ENCODE results near the gene PTPRH.
A peak's percentile ranks its signal among the peaks of the same experiment; 100 is the strongest.

PTPRH gene

DNA sequence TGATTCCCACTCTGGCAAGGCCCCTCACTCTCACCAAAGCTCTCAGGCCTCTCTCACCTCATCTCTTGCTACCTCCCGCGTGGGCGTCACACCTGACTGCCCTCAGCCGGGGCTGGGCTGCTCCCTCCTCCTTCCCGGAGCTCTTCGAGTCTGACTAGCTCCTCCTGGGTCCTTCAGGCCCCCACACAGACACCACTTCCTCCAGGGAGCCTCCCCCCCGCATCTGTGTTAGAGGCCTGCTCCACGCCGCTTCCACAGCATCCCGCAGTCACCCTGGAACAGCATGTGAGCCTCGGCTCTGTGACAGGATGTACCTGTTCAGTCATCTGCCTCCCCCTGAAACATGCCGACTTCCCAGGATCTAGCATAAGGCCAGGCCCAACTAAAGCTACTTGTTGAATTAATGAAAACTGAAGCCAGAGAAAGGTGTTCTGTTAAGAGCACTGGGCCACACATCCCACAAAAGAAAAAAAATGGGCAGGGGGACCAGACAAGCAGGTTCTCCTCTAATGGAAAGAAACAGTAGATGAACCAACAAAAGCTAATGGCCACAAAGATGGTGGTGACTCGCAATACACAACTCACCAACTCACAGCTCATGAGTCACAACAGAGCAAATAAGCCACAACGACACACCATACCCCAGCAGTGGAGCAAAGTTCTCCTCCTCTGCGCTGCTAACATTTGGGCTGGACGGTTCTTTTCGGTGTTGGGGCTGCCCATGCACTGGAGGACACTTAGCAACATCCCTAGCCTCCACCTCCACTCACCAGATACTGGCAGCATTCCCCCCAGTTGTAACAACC, 46.5 kb upstream of the PTPRH start:
- no peak overlapping the region for H4K5ac ChIP-seq (ENCODE audit: low read length)
- no peak overlapping the region for H3K4me2 ChIP-seq (ENCODE audit: low read length)
- H3K27ac ChIP-seq (ENCODE audit: low read depth, low read length), result no peak overlapping the region
- H3K4me1 ChIP-seq (ENCODE audit: control insufficient read depth, low read depth, low read length), result peaks cover 7% of the 10 kb centered on the region
- H3K18ac ChIP-seq (ENCODE audit: low read length), result no peak overlapping the region
- H3K36me3 ChIP-seq (ENCODE audit: control insufficient read depth, insufficient read depth, low read length), result no peaks in the 10 kb centered on the region
- H3K56ac ChIP-seq (ENCODE audit: low read length), result peak overlapping the region; percentile 56
- H3K9ac ChIP-seq (ENCODE audit: low read length), result peak overlapping the region; percentile 21
- no peak for DNase-seq
- no peak overlapping the region for H2BK15ac ChIP-seq (replicated peaks; ENCODE audit: low read depth)
- WGBS (ENCODE audit: extremely low coverage, insufficient coverage, low lambda C conversion rate), result no CpG with 5 or more reads among the region's 17 CpGs
- H3K79me1 ChIP-seq (ENCODE audit: low read length), result peaks cover 42% of the 10 kb centered on the region
- no peak overlapping the region for H3K4ac ChIP-seq (ENCODE audit: low read depth, low read length)
- no peak overlapping the region for H3K4me3 ChIP-seq (ENCODE audit: low read length)
- H2AK5ac ChIP-seq (ENCODE audit: low read length), result no peak overlapping the region
- H2BK5ac ChIP-seq (ENCODE audit: low read length), result no peak overlapping the region
- peak overlapping the region; percentile 66 for H3K23ac ChIP-seq (ENCODE audit: low read length)
- H3K79me2 ChIP-seq (ENCODE audit: control insufficient read depth, insufficient read depth, low read length), result peaks cover 71% of the 10 kb centered on the region
- H4K8ac ChIP-seq (ENCODE audit: low read depth, low read length), result no peak overlapping the region
- no peaks in the 10 kb centered on the region for H3K27me3 ChIP-seq (ENCODE audit: insufficient read depth, low read length, poor library complexity)
- no peak overlapping the region for H2BK120ac ChIP-seq (ENCODE audit: low read depth, low read length)

DNA sequence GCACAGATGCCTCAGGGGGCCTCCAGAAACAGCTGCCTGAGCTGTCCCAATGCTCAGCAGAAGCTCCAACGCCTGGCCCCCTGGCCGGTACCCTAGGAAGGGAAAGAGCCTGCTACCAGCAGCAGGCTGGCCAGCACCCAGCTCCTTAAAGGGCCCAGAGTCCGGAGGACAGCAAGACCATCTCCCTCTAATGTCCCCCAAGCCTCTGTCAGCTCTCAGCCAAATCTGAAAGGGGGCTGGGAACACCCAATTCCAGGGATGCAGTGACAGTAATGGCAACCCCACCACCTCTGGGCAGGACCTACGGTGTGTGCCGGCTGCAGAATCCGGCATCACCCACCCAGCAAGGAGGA, 45.3 kb upstream of the PTPRH start:
- Histone ChIP-seq H2BK15ac (replicated peaks; ENCODE audit: low read depth) (no peak overlapping the region), H3K4me2 (ENCODE audit: low read length) (no peak overlapping the region), H3K9ac (ENCODE audit: low read length) (no peak overlapping the region), H2BK120ac (ENCODE audit: low read depth, low read length) (no peak overlapping the region), H3K4ac (ENCODE audit: low read depth, low read length) (no peak overlapping the region), H4K8ac (ENCODE audit: low read depth, low read length) (no peak overlapping the region), H3K4me1 (ENCODE audit: control insufficient read depth, low read depth, low read length) (peaks cover 7% of the 10 kb centered on the region), H3K27me3 (ENCODE audit: insufficient read depth, low read length, poor library complexity) (no peaks in the 10 kb centered on the region), H3K18ac (ENCODE audit: low read length) (no peak overlapping the region), H3K79me2 (ENCODE audit: control insufficient read depth, insufficient read depth, low read length) (peaks cover 81% of the 10 kb centered on the region), H3K56ac (ENCODE audit: low read length) (peak overlapping the region; percentile 25), H3K79me1 (ENCODE audit: low read length) (peaks cover 51% of the 10 kb centered on the region), H2BK5ac (ENCODE audit: low read length) (no peak overlapping the region), H3K36me3 (ENCODE audit: control insufficient read depth, insufficient read depth, low read length) (no peaks in the 10 kb centered on the region), H4K5ac (ENCODE audit: low read length) (no peak overlapping the region), H3K23ac (ENCODE audit: low read length) (no peak overlapping the region), H3K27ac (ENCODE audit: low read depth, low read length) (no peak overlapping the region), H2AK5ac (ENCODE audit: low read length) (no peak overlapping the region), H3K4me3 (ENCODE audit: low read length) (no peak overlapping the region)
- WGBS (ENCODE audit: extremely low coverage, insufficient coverage, low lambda C conversion rate), result no CpG with 5 or more reads among the region's 6 CpGs
- no peak for DNase-seq

DNA sequence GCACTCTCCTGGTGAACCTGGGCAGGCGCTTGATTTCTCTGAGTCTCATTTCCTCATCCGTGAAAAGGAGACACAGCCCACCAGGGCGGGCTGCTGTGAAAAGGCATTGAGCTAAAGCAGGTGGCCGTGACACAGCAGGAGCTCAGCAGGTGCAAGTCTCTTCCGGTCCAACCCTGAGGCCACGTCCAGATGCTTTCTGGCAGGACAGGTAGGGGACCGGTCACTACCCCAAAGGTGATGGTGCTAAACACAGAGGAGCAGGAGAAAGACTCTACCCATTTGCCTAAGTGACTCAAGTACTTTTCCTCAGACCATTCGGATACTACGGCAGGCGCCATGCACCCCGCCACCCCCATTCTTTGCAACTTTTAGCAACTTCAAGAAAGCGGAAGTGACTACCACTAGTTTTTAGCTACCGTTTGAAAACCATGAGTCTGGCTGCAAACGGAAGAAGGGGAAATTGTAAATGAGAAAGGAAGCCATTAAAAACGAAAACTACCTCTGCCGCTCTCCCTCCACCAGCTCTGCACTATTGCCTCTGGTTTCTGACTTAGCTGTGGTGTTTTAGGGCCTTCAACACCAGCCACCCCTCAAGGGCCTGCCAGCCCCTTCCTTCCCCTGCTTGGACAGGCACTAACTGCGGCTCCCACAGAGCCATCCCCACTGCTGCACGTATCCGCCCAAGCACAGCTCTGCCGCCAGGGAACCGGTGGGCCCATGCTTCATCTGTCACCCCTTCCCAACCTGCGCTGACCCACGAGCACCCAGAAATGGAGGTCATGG, 44.7 kb upstream of the PTPRH start:
- H4K8ac ChIP-seq (ENCODE audit: low read depth, low read length), result no peak overlapping the region
- no peak for DNase-seq
- no peak overlapping the region for H3K4ac ChIP-seq (ENCODE audit: low read depth, low read length)
- no peak overlapping the region for H3K9ac ChIP-seq (ENCODE audit: low read length)
- no peak overlapping the region for H3K4me2 ChIP-seq (ENCODE audit: low read length)
- peaks cover 82% of the 10 kb centered on the region for H3K79me2 ChIP-seq (ENCODE audit: control insufficient read depth, insufficient read depth, low read length)
- no peak overlapping the region for H2AK5ac ChIP-seq (ENCODE audit: low read length)
- H3K79me1 ChIP-seq (ENCODE audit: low read length), result peaks cover 51% of the 10 kb centered on the region
- no peaks in the 10 kb centered on the region for H3K27me3 ChIP-seq (ENCODE audit: insufficient read depth, low read length, poor library complexity)
- H3K36me3 ChIP-seq (ENCODE audit: control insufficient read depth, insufficient read depth, low read length), result no peaks in the 10 kb centered on the region
- H2BK15ac ChIP-seq (replicated peaks; ENCODE audit: low read depth), result no peak overlapping the region
- H2BK120ac ChIP-seq (ENCODE audit: low read depth, low read length), result no peak overlapping the region
- H4K5ac ChIP-seq (ENCODE audit: low read length), result no peak overlapping the region
- H3K18ac ChIP-seq (ENCODE audit: low read length), result no peak overlapping the region
- no peak overlapping the region for H3K27ac ChIP-seq (ENCODE audit: low read depth, low read length)
- peaks cover 7% of the 10 kb centered on the region for H3K4me1 ChIP-seq (ENCODE audit: control insufficient read depth, low read depth, low read length)
- no peak overlapping the region for H3K4me3 ChIP-seq (ENCODE audit: low read length)
- no peak overlapping the region for H2BK5ac ChIP-seq (ENCODE audit: low read length)
- H3K56ac ChIP-seq (ENCODE audit: low read length), result no peak overlapping the region
- WGBS (ENCODE audit: extremely low coverage, insufficient coverage, low lambda C conversion rate), result no CpG with 5 or more reads among the region's 23 CpGs
- H3K23ac ChIP-seq (ENCODE audit: low read length), result no peak overlapping the region

GRCh38 chr19:55252760-55253663, 43.7 kb upstream of the PTPRH start:
- Histone ChIP-seq H3K4ac (ENCODE audit: low read depth, low read length) (no peak overlapping the region), H3K18ac (ENCODE audit: low read length) (no peak overlapping the region), H3K4me3 (ENCODE audit: low read length) (no peak overlapping the region), H3K23ac (ENCODE audit: low read length) (no peak overlapping the region), H3K4me2 (ENCODE audit: low read length) (no peak overlapping the region), H2BK120ac (ENCODE audit: low read depth, low read length) (no peak overlapping the region), H2BK15ac (replicated peaks; ENCODE audit: low read depth) (no peak overlapping the region), H3K4me1 (ENCODE audit: control insufficient read depth, low read depth, low read length) (peaks cover 7% of the 10 kb centered on the region), H4K8ac (ENCODE audit: low read depth, low read length) (no peak overlapping the region), H4K5ac (ENCODE audit: low read length) (no peak overlapping the region), H3K9ac (ENCODE audit: low read length) (no peak overlapping the region), H3K27me3 (ENCODE audit: insufficient read depth, low read length, poor library complexity) (no peaks in the 10 kb centered on the region), H2BK5ac (ENCODE audit: low read length) (no peak overlapping the region), H2AK5ac (ENCODE audit: low read length) (no peak overlapping the region), H3K36me3 (ENCODE audit: control insufficient read depth, insufficient read depth, low read length) (no peaks in the 10 kb centered on the region), H3K79me2 (ENCODE audit: control insufficient read depth, insufficient read depth, low read length) (peaks cover 86% of the 10 kb centered on the region), H3K27ac (ENCODE audit: low read depth, low read length) (no peak overlapping the region), H3K79me1 (ENCODE audit: low read length) (peaks cover 62% of the 10 kb centered on the region), H3K56ac (ENCODE audit: low read length) (no peak overlapping the region)
- DNase-seq, result no peak
- WGBS (ENCODE audit: extremely low coverage, insufficient coverage, low lambda C conversion rate), result no CpG with 5 or more reads among the region's 21 CpGs

- Histone ChIP-seq H3K56ac (ENCODE audit: low read length) (peak overlapping the region; percentile 15), H3K36me3 (ENCODE audit: control insufficient read depth, insufficient read depth, low read length) (peaks cover 1% of the 10 kb centered on the region), H3K79me2 (ENCODE audit: control insufficient read depth, insufficient read depth, low read length) (peaks cover 71% of the 10 kb centered on the region), H4K8ac (ENCODE audit: low read depth, low read length) (no peak overlapping the region), H3K4me1 (ENCODE audit: control insufficient read depth, low read depth, low read length) (no peaks in the 10 kb centered on the region), H4K5ac (ENCODE audit: low read length) (no peak overlapping the region), H3K4me2 (ENCODE audit: low read length) (no peak overlapping the region), H2BK15ac (replicated peaks; ENCODE audit: low read depth) (no peak overlapping the region), H3K27ac (ENCODE audit: low read depth, low read length) (no peak overlapping the region), H2BK120ac (ENCODE audit: low read depth, low read length) (no peak overlapping the region), H3K4ac (ENCODE audit: low read depth, low read length) (no peak overlapping the region), H3K18ac (ENCODE audit: low read length) (no peak overlapping the region), H3K23ac (ENCODE audit: low read length) (no peak overlapping the region), H3K27me3 (ENCODE audit: insufficient read depth, low read length, poor library complexity) (no peaks in the 10 kb centered on the region), H3K4me3 (ENCODE audit: low read length) (no peak overlapping the region), H2AK5ac (ENCODE audit: low read length) (no peak overlapping the region), H3K79me1 (ENCODE audit: low read length) (peaks cover 61% of the 10 kb centered on the region), H3K9ac (ENCODE audit: low read length) (no peak overlapping the region), H2BK5ac (ENCODE audit: low read length) (no peak overlapping the region)
- WGBS (ENCODE audit: extremely low coverage, insufficient coverage, low lambda C conversion rate), result no CpG with 5 or more reads among the region's 19 CpGs
- DNase-seq, result no peak
Observed at GRCh38 chr19:55251341-55252081, 42.2 kb upstream of the PTPRH start.
